Transverse colon (tissue), 4 donors: ENCODE results near the gene SLC16A4. TPM values are rescaled to one million over a fixed set of nuclear protein-coding genes. Genes with fewer than 3 reads are reported as not detected.

Experiments
- DNase-seq: peaks from one replicate; pipeline ENCODE4 v3.0.0-alpha.2; 2019
- H3K27ac ChIP-seq, 4 donors: fragments of 200-600 bp; sonication (generic); 2 replicates each; pipeline ENCODE4 v1.5.1; 2016 to 2018; ENCODE audit warnings: inconsistent platforms in 4 of 4
- H3K27me3 ChIP-seq: fragments of 200-600 bp; sonication (generic); 2 replicates; pipeline ENCODE4 v1.5.1; 2017; ENCODE audit warnings: inconsistent platforms
- H3K36me3 ChIP-seq, 4 donors: fragments of 200-600 bp; sonication (generic); 2 replicates each; pipeline ENCODE4 v1.5.1; 2017 to 2019; ENCODE audit warnings: inconsistent platforms in 4 of 4
- H3K4me1 ChIP-seq, 4 donors: fragments of 200-600 bp; sonication (generic); 2 replicates each; pipeline ENCODE4 v1.5.1; 2017 to 2020; ENCODE audit warnings: inconsistent platforms in 4 of 4
- H3K4me3 ChIP-seq, 4 donors: fragments of 200-600 bp; sonication (generic); 1 replicate in 1 of 4; 2 replicates in 3 of 4; pipeline versions ENCODE4 v1.5.1 to v1.6.1; 2017 to 2019; ENCODE audit warnings: inconsistent platforms in 4 of 4
- H3K9me3 ChIP-seq, 2 donors: fragments of 200-600 bp; sonication (generic); 2 replicates each; pipeline ENCODE4 v1.5.1; 2017 to 2019; ENCODE audit warnings: inconsistent platforms in 2 of 2
- CTCF ChIP-seq, 5 experiments: fragments of 200-600 bp in 3 of 5; fragments of 450-650 bp in 2 of 5; sonication (generic) in 3 of 5; IDR thresholded peaks; 1 replicate in 2 of 5; 2 replicates in 3 of 5; pipeline ENCODE4 v1.5.1; 2016 to 2017; ENCODE audit warnings: antibody characterized with exemption in 5 of 5, inconsistent platforms in 3 of 5, mild to moderate bottlenecking in 2 of 5, moderate library complexity in 1 of 5
- EP300 ChIP-seq: sonication (generic); formaldehyde crosslinking; IDR thresholded peaks from one replicate; pipeline ENCODE4 v1.6.1; 2017; ENCODE audit warnings: antibody characterized with exemption, low read depth
- POLR2A ChIP-seq: fragments of 450-650 bp; IDR thresholded peaks from one replicate; pipeline ENCODE4 v1.6.1; 2016; ENCODE audit warnings: antibody characterized with exemption, mild to moderate bottlenecking, moderate library complexity
- POLR2AphosphoS5 ChIP-seq, 3 donors: sonication (generic); formaldehyde crosslinking; IDR thresholded peaks; one replicate each; pipeline ENCODE4 v1.6.1; 2016; ENCODE audit warnings: antibody characterized with exemption in 3 of 3
- WGBS, 2 donors: methylation state at CpG; one replicate each; pipeline ENCODE4 v1.1.5; 2018; ENCODE audit warnings: low coverage in 1 of 2; 5-methylcytosine and 5-hydroxymethylcytosine counted together
- in situ Hi-C, 4 donors: fragments of 200-750 bp; cut with MboI; loops; one replicate each; pipeline versions ENCODE4 v1.15.0 to v1.15.1; 2017; ENCODE audit warnings: low sequenced_read_pairs in 3 of 4, low pct_ligation_motif_present in 1 of 4, low pct_unique_long_range_greater_than_20kb in 1 of 4
- intact Hi-C: fragments of 100-400 bp; cut with DNase I; formaldehyde crosslinking; loops from one replicate; pipeline ENCODE4 v1.15.1; 2023; ENCODE audit warnings: low total_unique reads
- total RNA-seq, 4 donors: library from RNA; depleted of rRNA; stranded (reverse); fragments of >200 nt; gene quantifications; one replicate each; pipeline ENCODE4 v1.1.0, GENCODE V29; 2016

The SLC16A4 gene
- total RNA-seq, 4 donors from 2014 or later: 1.4 to 3.7 (median 3.2) TPM; not detected in 1

- Histone ChIP-seq H3K4me3 (no peak overlapping the region), H3K9me3 (no peaks in the 10 kb centered on the region), H3K4me1 (peaks cover 20 to 53% (median 36%) of the 10 kb centered on the region in 4 donors), H3K27ac (peak overlapping the region; percentile 94 to 99 (median 97)), H3K27me3 (no peaks in the 10 kb centered on the region), H3K36me3 (no peaks in the 10 kb centered on the region)
- peak; percentile 27 for DNase-seq
- intact Hi-C loops (no loop called here), in situ Hi-C loops (loop anchor here in 1 of 4 donors (25.0 kb wide), 1 partner anchor 299 kb away; the partner anchor contains the start of gene STRIP1)
- 30 to 45% methylated on average over 1 of the region's 1 CpG for WGBS, 2 donors
- TF ChIP-seq POLR2AphosphoS5 (IDR thresholded peaks at IDR 0.05): no peak
- no peak for TF ChIP-seq CTCF (IDR thresholded peaks at IDR 0.05)
- TF ChIP-seq POLR2A: no peak
- no peak for TF ChIP-seq EP300
Observed at GRCh38 chr1:110336300-110337039, 54.4 kb downstream of the SLC16A4 start.

GRCh38 chr1:110335265-110335664 lies 55.6 kb downstream of the SLC16A4 start:
- 88 to 100% methylated on average over 1 of the region's 1 CpG for WGBS, 2 donors
- TF ChIP-seq EP300: no peak
- TF ChIP-seq POLR2AphosphoS5 (IDR thresholded peaks at IDR 0.05): no peak
- no peak for TF ChIP-seq POLR2A
- TF ChIP-seq CTCF (IDR thresholded peaks at IDR 0.05): no peak
- Histone ChIP-seq H3K36me3 (no peaks in the 10 kb centered on the region), H3K9me3 (no peaks in the 10 kb centered on the region), H3K27me3 (no peaks in the 10 kb centered on the region), H3K4me3 (no peak overlapping the region), H3K27ac (peak overlapping the region in 3 of 4 donors; percentile 94 to 98 (median 96)), H3K4me1 (peaks cover 8 to 41% (median 24%) of the 10 kb centered on the region in 4 donors)
- intact Hi-C loops: no loop called here
- in situ Hi-C loops: loop anchor here in 1 of 4 donors (25.0 kb wide), 1 partner anchor 298 kb away; the partner anchor contains the start of gene STRIP1
- DNase-seq: no peak

- no peak for DNase-seq
- Histone ChIP-seq H3K36me3 (no peaks in the 10 kb centered on the region), H3K9me3 (no peaks in the 10 kb centered on the region), H3K4me1 (peaks cover 0 to 1% (median 0%) of the 10 kb centered on the region in 4 donors), H3K27ac (no peak overlapping the region), H3K4me3 (no peak overlapping the region), H3K27me3 (no peaks in the 10 kb centered on the region)
- intact Hi-C loops (no loop called here), in situ Hi-C loops (loop anchor here in 1 of 4 donors (25.0 kb wide), 1 partner anchor 291 kb away; the partner anchor contains the start of gene STRIP1)
- 93 to 97% methylated on average over 3 of the region's 3 CpGs for WGBS, 2 donors
- no peak for TF ChIP-seq EP300
- TF ChIP-seq CTCF (IDR thresholded peaks at IDR 0.05): no peak
- no peak for TF ChIP-seq POLR2AphosphoS5 (IDR thresholded peaks at IDR 0.05)
Observed at GRCh38 chr1:110328700-110329099, 62.1 kb downstream of the SLC16A4 start.

GRCh38 chr1:110328274-110328673 lies 62.6 kb downstream of the SLC16A4 start:
- in situ Hi-C loops (loop anchor here in 1 of 4 donors (25.0 kb wide), 1 partner anchor 291 kb away; the partner anchor contains the start of gene STRIP1), intact Hi-C loops (no loop called here)
- Histone ChIP-seq H3K4me3 (no peak overlapping the region), H3K9me3 (no peaks in the 10 kb centered on the region), H3K27ac (no peak overlapping the region), H3K27me3 (no peaks in the 10 kb centered on the region), H3K36me3 (no peaks in the 10 kb centered on the region), H3K4me1 (no peaks in the 10 kb centered on the region)
- DNase-seq: no peak
- TF ChIP-seq EP300: no peak
- TF ChIP-seq CTCF (IDR thresholded peaks at IDR 0.05): no peak
- TF ChIP-seq POLR2AphosphoS5 (IDR thresholded peaks at IDR 0.05): no peak
- TF ChIP-seq POLR2A: no peak
